Hepatocyte (in vitro differentiated cells): Measurements from ENCODE around the gene CD22.

Experiments used
- EZH2 ChIP-seq: fragments of 200-600 bp; sonication (generic); IDR thresholded peaks from 2 replicates; pipeline ENCODE4 v1.6.1; 2016; ENCODE audit warnings: antibody characterized with exemption, mild to moderate bottlenecking, borderline replicate concordance
- EZH2phosphoT487 ChIP-seq: fragments of 200-600 bp; sonication (generic); IDR thresholded peaks from one replicate; pipeline ENCODE4 v1.6.1; 2018; ENCODE audit warnings: antibody characterized with exemption, mild to moderate bottlenecking, low read depth, moderate library complexity; ENCODE audit not compliant: unreplicated experiment, severe bottlenecking
- TF ChIP-seq, protein P1 (sequence below): fragments of 200-600 bp; sonication (generic); IDR thresholded peaks from 2 replicates; pipeline ENCODE4 v1.5.1; 2016; ENCODE audit warnings: antibody characterized with exemption, mild to moderate bottlenecking; ENCODE audit not compliant: poor library complexity

- TF ChIP-seq, protein P1, sequence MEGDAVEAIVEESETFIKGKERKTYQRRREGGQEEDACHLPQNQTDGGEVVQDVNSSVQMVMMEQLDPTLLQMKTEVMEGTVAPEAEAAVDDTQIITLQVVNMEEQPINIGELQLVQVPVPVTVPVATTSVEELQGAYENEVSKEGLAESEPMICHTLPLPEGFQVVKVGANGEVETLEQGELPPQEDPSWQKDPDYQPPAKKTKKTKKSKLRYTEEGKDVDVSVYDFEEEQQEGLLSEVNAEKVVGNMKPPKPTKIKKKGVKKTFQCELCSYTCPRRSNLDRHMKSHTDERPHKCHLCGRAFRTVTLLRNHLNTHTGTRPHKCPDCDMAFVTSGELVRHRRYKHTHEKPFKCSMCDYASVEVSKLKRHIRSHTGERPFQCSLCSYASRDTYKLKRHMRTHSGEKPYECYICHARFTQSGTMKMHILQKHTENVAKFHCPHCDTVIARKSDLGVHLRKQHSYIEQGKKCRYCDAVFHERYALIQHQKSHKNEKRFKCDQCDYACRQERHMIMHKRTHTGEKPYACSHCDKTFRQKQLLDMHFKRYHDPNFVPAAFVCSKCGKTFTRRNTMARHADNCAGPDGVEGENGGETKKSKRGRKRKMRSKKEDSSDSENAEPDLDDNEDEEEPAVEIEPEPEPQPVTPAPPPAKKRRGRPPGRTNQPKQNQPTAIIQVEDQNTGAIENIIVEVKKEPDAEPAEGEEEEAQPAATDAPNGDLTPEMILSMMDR = no peak
- TF ChIP-seq EZH2 (no peak), EZH2phosphoT487 (no peak)
Observed at GRCh38 chr19:35352177-35352447, 23.1 kb downstream of the CD22 start.
